GM21367 (cell line): ENCODE data around the gene ANKRD40CL.

Source experiments
- ATAC-seq: cut with Tn5 transposase; IDR thresholded peaks from one replicate; pipeline ENCODE4 v1.9.1; 2021; ENCODE audit not compliant: unreplicated experiment

Gene ANKRD40CL

GRCh38 chr17:50790618-50791017, 23.3 kb upstream of the ANKRD40CL start:
- no peak for ATAC-seq

- ATAC-seq: no peak
Measured at GRCh38 chr17:50787106-50787505, 19.8 kb upstream of the ANKRD40CL start.

GRCh38 chr17:50785946-50786570, 18.7 kb upstream of the ANKRD40CL start:
- no peak for ATAC-seq

GRCh38 chr17:50785126-50785525, 17.8 kb upstream of the ANKRD40CL start:
- no peak for ATAC-seq

- no peak for ATAC-seq
Measured at GRCh38 chr17:50783905-50784304, 16.6 kb upstream of the ANKRD40CL start.

GRCh38 chr17:50783193-50783660, 15.9 kb upstream of the ANKRD40CL start:
- no peak for ATAC-seq

- no peak for ATAC-seq
Measured at GRCh38 chr17:50781167-50781566, 13.8 kb upstream of the ANKRD40CL start.

GRCh38 chr17:50779747-50780353, 12.5 kb upstream of the ANKRD40CL start:
- ATAC-seq: no peak

- ATAC-seq: no peak
Measured at GRCh38 chr17:50778988-50779387, 11.7 kb upstream of the ANKRD40CL start.

- no peak for ATAC-seq
Measured at GRCh38 chr17:50778471-50778870, 11.2 kb upstream of the ANKRD40CL start.

GRCh38 chr17:50775926-50776325, 8.6 kb upstream of the ANKRD40CL start:
- ATAC-seq: no peak

GRCh38 chr17:50774225-50774803, 7.0 kb upstream of the ANKRD40CL start:
- ATAC-seq: no peak

- no peak for ATAC-seq
Measured at GRCh38 chr17:50771991-50772785, 4.9 kb upstream of the ANKRD40CL start.

GRCh38 chr17:50770346-50770745, 3.0 kb upstream of the ANKRD40CL start:
- ATAC-seq: no peak

- ATAC-seq: no peak
Measured at GRCh38 chr17:50769884-50770283, 2.6 kb upstream of the ANKRD40CL start.

GRCh38 chr17:50768346-50768761, 1.0 kb upstream of the ANKRD40CL start:
- no peak for ATAC-seq

- no peak for ATAC-seq
Measured at GRCh38 chr17:50767030-50767429, 288 bp downstream of the ANKRD40CL start.

GRCh38 chr17:50766222-50767023, 895 bp downstream of the ANKRD40CL start:
- no peak for ATAC-seq

- peak; percentile 58 for ATAC-seq
Measured at GRCh38 chr17:50765454-50766221, 1.7 kb downstream of the ANKRD40CL start.

GRCh38 chr17:50764734-50765149, 2.6 kb downstream of the ANKRD40CL start:
- no peak for ATAC-seq
